HG02884 (cell line): Measurements from ENCODE around the gene BPNT1.
"Not testable (repeated sequence)": the region's sequence is repeated elsewhere in the genome, so short reads cannot be mapped to it uniquely, and the experiment has no call there.

Source experiments
- ATAC-seq: cut with Tn5 transposase; IDR thresholded peaks from one replicate; pipeline ENCODE4 v1.9.1; 2021; ENCODE audit warnings: mild to moderate bottlenecking, moderate library complexity; ENCODE audit not compliant: unreplicated experiment

BPNT1 gene

GRCh38 chr1:220089650-220090556, at the start of gene BPNT1:
TSS of gene BPNT1 (minus strand) at chr1:220089788. CDS start at chr1:220079846, 9,942 bp downstream.
- ATAC-seq: peak; percentile 50

DNA sequence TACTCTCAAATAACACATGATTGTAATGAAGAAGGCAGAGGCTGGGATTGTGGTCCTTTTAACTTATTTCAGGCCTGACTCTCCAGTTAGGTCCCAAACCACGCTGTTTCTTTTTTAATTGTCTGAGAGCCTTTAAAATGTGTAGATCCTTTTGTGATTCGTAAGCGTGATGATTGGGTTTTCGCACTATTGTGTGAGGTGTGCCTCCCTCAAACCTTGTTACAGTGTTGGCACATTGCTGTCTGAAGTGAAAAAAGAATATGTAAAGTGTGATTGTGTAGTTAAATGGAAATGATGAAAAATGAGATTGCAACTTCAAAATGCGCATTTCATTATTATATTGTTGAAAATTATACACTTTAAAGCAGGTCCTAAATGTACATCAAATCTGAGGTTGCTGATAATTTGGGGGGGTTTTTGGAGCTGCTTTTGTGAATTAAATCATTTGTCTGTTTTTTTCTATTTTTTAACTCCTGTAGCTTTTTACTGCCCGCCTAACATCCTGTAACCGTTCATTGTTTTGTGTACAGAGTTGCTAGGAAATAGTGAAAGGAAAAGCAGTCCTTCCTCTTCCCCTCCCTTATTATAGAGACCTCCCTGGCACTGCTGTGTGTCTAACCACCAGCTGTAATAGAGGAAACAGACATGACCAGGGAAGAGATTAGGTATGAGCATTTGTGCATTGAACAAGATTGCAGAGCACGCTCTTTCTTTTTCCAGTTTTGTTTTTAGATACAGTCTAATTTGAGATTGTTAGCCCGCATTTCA, 47.6 kb upstream of the BPNT1 start:
- ATAC-seq: no peak

DNA sequence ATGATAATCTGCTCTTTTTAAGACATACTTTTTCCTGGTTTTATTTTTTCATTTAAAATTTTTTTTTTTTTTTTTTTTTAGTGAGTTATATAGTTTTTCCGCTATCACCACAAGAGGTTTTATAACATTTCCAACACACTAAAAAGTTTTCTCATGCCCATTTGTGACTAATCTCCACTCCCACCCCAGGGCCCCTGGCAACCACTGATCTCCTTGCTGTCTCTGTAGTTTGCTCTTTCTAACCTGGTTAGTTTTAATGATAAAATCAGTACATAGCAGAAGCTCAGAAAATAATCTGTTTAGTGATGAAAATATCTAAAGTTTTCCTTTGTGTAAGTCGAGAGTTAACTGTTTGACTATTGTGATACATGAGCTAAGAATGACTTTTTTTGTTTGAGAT, 46.2 kb upstream of the BPNT1 start:
- ATAC-seq: no peak

DNA sequence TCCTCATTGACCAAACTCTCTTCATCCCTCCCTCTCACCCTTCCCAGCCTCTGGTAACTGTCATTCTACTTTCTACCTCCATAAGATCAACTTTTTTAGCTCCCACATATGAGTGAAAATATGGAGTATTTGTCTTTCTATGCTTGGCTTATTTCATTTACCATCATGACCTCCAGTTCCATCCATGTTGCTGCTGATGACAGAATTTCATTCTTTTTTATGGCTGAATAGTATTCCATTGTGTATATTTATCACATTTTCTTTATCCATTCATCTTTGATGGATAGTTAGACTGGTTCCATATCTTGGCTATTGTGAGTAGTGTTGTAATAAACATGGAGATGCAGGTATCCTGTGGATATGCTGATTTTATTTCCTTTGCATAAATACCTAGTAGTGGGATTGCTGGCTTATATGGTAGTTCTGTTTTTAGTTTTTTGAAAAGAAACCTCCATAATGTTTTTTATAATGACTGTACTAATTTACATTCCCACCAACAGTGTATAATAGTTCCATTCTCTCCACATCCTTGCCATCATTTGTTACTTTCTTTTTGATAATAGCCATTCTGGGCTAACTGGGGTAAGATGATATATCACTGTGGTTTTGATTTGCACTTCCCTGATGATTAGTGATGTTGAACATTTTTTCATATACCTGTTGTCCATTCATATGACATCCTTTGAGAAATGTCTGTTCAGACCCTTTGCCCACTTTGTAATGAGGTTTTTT, 40.1 kb upstream of the BPNT1 start:
- ATAC-seq: no peak

DNA sequence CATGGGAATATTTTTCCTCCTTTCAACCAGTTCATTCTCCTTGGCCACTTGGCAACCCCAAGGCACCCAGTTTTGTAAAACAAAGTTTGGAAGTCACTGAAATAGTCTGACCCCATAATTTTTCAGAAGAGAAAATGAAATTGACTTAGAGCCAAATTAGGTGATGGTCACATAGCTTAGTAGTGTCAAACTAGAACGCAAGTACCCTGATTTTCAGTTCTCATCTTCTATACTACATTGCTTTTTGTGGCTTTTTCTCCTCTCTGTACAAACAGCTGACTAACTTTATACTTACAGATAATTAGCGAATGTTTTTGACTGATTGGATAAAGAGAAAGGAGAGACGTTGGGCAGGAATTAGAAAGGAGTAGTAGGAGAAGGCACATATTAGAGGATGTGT, 37.5 kb upstream of the BPNT1 start:
- ATAC-seq: no peak

DNA sequence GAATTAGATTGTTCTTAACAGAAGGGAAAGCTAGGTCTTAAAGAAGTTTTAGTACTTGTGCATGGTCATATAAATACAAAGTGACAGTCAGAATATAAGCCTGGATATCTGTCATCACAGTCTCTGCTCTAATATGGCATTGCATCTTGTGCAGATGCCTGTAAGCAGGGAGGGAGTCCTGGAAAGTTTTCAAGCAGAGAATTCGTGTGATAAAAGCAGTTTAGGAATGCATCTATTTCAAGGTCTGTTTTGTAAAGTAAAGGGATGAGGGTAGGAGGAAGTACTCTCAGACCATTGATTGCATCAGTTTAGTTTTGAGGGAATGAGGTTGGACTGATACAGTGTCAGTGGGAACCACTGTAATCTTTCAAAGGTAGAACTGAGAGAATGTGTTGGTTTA, 35.0 kb upstream of the BPNT1 start:
- no peak for ATAC-seq

GRCh38 chr1:220123889-220124288, 34.3 kb upstream of the BPNT1 start:
- ATAC-seq: no peak

DNA sequence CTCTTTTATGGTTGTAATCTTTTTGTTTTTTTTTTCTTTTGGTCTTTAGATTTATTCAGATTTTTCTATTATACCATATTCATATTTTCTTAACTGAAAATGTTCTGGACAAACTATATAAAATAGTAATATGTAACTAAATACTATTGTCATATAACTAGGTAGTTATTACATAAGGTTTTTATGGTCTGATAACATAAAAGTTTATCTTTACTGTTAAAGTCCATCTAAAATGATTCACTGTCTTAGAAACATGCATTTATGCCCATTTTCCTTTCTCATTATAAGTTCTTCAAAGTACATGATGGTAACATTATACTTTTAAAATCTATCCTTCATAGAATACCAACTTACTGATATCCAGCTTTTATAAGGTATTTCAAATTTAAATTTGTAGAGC, 33.5 kb upstream of the BPNT1 start:
- no peak for ATAC-seq

GRCh38 chr1:220121791-220122530, 32.4 kb upstream of the BPNT1 start:
- ATAC-seq: no peak

- ATAC-seq: no peak
These were observed 29.5 kb upstream of the BPNT1 start for GRCh38 chr1:220119043-220119512.

DNA sequence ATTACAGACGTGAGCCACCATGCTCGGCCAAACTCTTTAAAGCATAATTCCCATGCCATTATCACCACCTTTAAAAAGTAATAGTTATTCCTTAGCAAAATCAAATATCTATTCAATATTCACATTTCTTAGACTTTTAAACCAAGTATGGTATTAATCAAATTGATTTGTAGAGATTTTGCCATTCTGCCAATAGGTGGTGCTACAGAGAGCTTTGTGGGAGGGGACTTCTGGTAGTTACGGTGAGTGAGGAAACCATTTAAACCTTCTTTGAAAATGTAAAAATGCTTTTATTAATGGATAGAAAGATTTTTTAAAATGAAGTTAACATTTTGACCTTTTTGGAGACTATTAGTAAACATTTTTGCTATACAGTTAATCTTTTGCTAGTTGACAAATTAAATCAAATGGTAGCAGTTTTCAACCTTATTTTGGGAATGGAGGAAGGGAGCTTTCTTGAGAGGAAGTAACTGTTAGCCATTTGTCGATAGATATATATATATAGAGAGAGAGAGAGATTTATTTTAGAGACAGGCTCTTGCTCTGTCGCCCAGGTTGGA, 23.6 kb upstream of the BPNT1 start:
- no peak for ATAC-seq

- not testable (repeated sequence) for ATAC-seq
These were observed 23.0 kb upstream of the BPNT1 start for GRCh38 chr1:220112600-220112999.

- ATAC-seq: not testable (repeated sequence)
These were observed 20.9 kb upstream of the BPNT1 start for GRCh38 chr1:220110473-220110872.

DNA sequence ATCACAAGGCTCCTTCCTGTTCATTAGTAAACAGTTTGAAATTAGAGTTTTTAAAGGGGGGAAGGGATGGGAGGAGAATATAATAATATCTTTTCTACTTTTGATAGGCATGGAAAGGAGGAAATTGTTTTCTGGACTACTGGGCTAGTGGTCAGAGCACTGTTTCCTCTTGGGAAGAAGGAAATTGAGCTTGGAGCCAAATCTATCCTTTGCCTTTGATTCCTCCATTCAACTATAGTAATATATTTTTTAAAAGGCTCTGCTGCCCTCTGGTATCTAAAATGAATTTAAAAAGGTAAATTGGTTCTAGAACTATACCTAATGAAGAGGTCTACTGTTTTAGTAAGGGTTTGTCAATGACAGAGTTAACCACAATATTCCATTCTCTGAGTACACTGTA, 10.2 kb upstream of the BPNT1 start:
- ATAC-seq: no peak

- peak; percentile 47 for ATAC-seq
These were observed 4.7 kb upstream of the BPNT1 start, which contains the start of gene IARS2 for GRCh38 chr1:220094016-220094911. TSS of gene IARS2 (plus strand) at chr1:220094132. CDS start at chr1:220094217, 85 bp downstream.

DNA sequence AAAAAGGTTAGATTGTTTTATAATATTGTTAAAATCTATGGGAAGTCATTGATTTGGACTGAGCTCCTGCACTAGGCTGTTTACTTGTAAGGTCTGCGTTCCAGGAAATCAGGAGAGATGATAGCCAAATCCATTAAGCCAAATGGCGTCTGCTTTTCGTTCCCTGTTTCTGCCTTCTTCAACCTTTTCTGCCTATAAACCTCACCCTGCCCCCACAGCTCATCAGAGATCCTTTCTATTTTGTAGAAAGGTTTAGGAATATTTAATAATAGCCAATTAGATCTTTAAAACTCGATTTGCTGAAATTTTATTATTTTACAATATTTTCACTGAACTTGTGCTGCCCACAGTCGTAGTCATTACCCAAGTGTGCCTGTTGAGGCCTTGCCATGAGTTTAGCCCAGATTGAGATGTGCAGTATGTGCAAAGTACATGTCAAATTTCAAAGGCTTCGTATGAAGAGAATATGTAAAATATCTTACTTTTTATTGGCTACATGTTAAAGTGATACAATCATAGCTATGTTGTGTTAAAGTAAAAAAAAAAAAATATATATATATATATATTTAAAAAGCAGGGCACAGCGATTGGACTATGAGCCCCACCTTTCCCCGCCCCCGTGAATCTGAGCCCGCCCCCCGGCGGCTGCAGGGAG, 3.9 kb upstream of the BPNT1 start:
- ATAC-seq: no peak

DNA sequence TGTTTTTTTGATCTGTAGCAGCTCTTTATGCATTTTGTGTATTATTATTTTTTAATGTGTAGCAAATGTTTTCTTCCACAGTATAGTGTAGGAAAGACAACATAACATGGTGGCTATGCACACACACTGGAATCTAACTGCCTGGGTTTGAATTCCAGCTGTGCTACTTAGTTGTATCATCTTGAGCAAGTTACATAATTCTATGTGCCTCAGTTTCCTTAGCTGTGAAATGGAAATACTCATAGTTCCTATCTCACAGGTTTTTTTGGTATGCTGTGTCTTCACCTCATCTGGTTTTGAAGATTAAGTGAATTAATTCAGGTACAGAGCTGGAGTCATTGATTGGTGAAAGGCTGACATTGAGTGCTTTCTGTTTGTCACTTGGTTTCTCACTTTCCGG, 3.1 kb upstream of the BPNT1 start:
- ATAC-seq: no peak

DNA sequence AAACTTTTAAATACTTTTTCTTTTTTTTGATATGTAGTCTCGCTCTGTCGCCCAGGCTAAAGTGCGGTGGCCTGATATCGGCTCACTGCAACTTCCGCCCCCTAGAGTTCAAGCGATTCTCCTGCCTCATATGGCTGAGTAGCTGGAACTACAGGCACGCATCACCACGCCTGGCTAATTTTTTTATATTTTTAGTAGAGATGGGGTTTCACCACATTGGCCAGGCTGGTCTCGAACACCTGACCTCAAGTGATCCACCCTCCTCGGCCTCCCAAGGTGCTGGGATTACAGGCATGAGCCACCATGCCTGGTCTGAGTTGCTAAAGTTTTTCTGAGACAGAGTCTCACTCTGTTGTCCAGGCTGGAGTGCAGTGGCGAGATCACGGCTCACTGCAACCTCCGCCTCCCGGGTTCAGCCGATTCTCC, 3.3 kb downstream of the BPNT1 start:
- ATAC-seq: peak; percentile 52
